Gastroesophageal sphincter (tissue), 3 donors: Measurements from ENCODE around the gene CEP104.

Experiments used
- CTCF ChIP-seq, 4 experiments: fragments of 200-600 bp in 2 of 4; fragments of 450-650 bp in 2 of 4; sonication (generic) in 1 of 4; IDR thresholded peaks; one replicate each; pipeline ENCODE4 v1.5.1; 2017 to 2019; ENCODE audit warnings: antibody characterized with exemption in 4 of 4, mild to moderate bottlenecking in 2 of 4, moderate library complexity in 2 of 4
- EP300 ChIP-seq: sonication (generic); formaldehyde crosslinking; IDR thresholded peaks from one replicate; pipeline ENCODE4 v1.6.1; 2017; ENCODE audit warnings: antibody characterized with exemption, mild to moderate bottlenecking
- POLR2A ChIP-seq, 2 donors: fragments of 450-650 bp; IDR thresholded peaks; one replicate each; pipeline ENCODE4 v1.6.1; 2017; ENCODE audit warnings: antibody characterized with exemption in 2 of 2, mild to moderate bottlenecking in 2 of 2, moderate library complexity in 1 of 2
- POLR2AphosphoS5 ChIP-seq: sonication (generic); formaldehyde crosslinking; IDR thresholded peaks from one replicate; pipeline ENCODE4 v1.6.1; 2017; ENCODE audit warnings: antibody characterized with exemption

GRCh38 chr1:3799976-3800685 is 56.9 kb downstream of the CEP104 start:
- TF ChIP-seq POLR2AphosphoS5 (no peak), CTCF (IDR thresholded peaks at IDR 0.05) (no peak), EP300 (no peak), POLR2A (IDR thresholded peaks at IDR 0.05) (no peak)
